ENCODE measurements around the gene SRSF9.
"Not testable (repeated sequence)": the region's sequence is repeated elsewhere in the genome, so short reads cannot be mapped to it uniquely, and the experiment has no call there.

SRSF9 gene

DNA sequence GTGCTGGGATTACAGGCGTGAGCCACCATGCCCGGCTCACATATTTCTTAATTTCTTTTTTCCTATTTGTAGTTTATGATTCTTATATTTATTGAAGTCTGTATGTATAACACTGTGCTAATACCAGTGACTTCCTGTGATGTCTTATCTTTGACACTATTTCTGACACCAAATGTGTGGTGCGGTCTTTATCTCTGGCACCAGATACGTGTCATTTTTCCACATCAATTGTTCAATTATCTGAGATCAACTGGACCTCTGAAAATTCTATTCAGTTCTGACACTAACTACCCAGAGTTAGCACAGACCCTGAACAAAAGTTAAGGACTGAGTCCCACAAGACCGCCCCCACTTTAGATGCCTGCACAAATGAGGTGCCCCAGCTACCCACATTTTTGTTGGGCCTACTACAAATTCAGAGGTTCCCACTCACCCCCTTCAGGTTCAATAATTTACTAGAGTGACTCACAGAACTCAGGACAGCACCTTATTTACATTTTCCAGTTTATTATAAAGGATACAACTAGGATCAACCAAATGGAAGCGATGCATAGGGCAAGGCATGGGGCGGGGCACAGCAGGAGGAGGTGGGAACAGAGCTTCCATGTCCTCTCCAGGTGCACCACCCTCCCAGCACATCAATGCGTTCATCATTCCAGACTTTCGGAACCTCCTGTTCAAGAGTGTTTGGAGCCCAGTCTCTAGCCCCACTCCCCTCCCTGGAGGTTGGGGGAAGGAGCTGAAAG is 11.6 kb upstream of the SRSF9 start:
- DNase-seq = no peak

DNA sequence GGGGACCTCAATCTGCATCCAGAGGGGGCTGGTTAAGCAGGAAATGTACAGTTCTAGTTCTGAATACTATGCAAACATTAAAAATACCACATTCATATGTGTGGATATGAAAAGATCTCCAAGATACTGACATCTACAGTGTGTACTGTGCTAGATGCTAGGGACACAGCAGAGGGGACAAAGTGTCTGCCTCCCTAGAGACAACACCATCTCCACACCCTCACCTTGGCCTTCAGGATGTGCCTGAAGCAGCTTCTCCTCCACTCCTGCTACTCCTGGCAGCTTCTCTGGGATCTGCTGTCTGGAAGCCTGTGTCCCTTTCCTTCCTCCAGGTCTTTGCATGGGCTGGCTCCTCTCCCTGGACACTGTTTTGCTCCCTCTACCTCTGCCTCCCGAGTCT is 10.7 kb upstream of the SRSF9 start:
- no peak for DNase-seq

DNA sequence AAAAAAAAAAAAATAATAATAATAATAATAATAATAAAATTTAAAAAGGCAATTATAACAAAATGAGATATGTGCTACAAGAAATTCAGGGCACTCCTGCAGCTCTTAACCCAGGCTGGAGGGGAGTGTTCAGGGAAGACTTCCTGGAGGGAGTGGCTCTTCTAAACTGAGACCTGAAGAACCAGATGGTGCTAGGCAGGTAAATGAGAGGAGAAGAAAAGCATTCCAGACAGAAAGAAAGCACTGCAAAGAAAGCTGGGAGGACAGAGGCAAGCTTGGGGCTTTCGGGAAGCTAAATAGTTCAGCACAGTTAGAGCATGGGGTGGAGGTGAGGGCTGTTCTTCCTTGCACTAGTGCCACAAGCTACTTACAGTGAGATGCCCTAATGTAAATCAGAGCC is 9.9 kb upstream of the SRSF9 start:
- DNase-seq = no peak

DNA sequence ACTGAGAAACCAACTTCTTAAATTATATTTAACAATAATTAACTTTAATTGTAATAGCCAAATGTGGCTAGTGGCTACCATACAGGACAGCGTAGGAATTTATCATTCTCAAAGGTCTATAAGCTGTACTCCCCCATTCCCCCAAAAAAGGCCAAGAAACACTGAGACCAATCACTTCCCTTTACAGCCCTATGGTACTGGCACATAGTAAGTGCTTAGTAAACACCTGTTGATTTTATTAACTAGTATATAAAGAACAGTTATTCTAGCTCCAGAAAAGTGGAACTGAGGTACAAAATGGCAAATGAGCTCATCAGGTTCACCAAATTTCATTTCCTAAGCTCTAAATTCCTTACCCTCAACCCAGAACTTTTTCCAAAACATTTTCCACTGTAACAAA is 6.1 kb upstream of the SRSF9 start:
- no peak for DNase-seq

DNA sequence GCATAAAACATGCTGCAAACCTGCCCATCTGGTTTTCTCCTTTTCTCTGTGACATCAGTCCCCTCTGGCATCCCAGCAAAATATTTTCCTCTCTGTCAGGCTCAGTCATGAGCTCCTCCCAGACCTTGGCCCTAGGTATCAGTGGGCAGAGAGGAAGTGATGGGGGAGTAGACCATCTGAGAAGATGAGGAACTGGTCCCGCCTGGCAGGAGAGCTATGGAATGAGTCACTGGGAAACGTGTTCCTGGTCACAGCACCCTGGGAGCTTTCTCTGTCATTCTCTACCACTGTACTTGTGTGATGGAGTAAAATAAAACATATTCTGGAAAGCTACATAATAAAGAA is 5.0 kb upstream of the SRSF9 start:
- no peak for DNase-seq

DNA sequence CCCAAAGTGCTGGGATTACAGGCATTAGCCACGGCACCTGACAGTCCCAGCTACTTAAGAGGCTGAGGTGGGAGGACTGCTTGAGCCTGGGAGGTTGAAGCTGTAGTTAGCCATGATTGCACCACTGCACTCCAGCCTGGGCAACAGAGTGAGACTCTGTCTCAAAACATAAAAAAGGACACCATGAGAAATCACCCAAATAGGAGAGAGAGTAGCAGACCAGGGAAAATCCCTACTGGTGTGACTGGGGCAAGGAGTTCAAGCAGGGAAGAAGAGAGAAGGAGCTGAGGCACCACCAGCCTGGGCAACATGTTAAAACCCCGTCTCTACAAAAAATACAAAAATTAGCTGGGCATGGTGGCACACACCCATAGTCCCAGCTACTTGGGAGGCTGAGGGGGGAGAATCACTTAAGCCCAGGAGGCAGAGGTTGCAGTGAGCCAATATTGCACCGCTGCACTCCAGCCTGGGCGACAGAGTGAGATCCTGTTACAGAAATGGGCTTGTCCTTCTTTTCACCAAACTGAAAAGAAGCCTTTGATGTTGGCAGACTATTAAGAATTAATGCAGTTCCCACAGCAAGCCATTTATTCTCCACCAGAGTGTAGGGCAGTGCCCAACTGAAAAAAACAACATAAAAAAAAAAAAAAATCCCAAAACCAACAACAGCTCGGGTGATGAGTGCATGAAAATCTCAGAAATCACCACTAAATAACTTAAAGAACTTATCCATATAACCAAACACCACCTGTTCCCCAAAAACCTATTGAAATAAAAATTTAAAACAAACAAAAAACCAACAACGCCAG is 4.5 kb upstream of the SRSF9 start:
- DNase-seq = no peak

DNA sequence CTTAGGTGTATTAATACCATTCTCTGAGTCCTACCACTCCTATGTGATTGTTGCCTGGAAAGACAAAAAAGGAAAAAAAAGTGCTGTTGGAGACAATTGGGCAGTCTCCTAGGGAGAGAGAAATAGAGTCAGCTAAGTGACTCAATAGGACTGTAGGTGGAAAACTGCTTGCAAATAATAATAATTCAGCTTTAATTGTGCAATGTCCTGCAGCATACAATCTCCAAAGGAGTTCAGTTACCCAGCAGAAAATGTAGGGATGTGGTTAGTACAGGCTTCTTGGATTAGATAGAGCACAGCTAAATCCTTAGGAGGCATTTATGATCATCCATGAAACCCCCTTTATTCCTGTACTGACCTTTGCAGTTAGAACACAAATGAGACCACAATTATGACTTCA is 3.0 kb upstream of the SRSF9 start:
- DNase-seq = no peak

DNA sequence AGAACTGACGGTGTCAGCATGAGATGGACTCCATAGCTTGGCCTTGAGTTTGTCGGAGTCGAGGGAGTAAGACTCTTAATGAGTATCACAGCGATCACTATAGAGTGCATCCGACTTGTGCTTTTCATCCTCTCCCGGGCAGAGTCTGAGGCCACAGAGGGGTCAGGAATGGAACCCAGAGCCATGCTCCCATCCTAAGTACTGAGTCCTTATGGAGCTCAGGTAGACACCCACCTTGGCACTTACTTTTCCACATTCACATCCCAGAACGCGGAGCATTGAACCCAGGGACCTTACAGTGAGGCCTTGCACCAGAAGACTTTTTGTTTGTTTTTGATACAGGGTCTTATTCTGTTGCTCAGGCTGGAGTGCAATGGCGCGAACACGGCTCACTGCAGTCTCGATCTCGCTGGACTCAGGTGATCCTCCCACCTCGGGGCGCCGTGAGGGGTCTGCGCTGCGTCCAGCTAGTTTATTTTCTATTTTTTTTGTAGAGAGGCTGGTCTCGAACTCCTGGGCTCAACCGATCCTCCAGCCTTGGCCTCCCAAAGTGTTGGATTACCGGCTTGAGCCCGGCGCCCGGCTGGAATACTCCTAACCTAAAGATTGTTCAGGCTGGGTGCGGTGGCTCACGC is 719 bp upstream of the SRSF9 start:
- no peak for DNase-seq

DNA sequence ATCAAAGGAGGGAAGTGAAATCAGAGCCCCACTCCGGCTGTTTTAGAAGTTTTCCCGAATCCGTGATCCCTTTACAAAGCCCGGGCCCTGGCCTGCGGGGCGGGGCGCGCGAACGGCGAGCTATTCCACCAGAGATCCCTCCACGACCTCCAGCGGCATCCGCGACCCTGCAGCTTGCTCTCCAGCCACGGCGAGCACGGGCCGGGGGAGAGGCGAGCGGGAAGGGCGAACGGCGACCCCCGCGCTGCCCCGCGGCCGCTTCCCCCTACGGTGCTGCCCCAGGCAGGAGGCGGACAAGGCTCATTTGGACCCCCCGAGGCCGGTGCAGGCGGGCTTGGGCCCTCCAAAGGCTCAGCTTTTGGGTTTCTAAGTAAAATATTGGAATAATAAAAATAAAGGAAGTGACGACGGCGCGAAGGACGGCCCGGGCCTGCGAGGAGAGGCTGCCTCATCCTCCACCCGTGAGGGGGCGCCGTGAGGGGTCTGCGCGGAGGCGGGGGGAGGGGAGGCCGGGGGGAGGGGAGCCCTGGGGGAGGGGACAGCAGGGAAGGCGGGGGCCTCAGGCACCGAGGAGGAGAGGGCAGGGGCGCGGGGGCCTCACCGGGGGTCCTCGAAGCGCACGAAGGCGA is 613 bp downstream of the SRSF9 start:
- no peak for DNase-seq

DNA sequence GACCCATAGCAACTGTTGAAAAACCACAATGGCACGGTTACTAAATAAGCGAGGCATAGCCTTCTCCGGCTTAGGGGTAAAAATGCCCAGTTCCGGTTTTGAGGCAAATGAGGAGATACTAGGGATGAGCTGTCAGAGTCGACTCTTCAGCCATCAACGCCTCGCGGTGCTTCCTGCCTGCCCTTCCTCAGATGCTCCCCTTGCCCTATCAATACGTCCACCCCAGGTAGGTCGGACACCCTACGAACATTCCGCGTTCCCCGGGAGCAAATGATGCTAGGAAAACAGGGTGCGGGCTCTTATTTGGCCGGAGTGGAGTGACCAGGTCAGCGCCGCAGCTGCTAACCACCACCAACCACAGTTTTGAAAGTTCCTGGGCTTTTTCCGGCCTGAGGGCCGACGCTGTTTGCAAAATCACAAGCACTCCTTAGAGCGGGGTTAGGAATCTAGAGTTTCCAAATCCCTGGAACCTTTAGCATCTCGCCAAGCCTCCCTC is 1.2 kb downstream of the SRSF9 start:
- peak; percentile 16 for DNase-seq

DNA sequence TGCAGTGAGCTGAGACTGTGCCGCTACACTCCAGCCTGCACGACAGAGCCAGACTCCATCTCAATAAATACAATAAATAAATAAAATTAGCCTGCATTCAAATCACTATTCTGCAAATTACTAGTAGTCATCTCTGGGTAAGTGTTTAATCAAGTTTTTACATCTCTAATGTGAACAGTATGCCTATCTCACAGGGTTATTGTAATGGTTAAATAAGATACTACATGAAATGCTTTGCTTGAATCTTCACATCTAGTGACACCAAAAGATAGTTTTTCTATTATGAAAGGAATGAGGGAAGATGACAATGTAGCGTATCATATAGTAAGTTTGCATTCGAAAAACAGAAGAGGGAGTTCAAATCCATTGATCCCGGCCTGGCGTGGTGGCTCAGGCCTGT is 2.1 kb downstream of the SRSF9 start:
- no peak for DNase-seq

DNA sequence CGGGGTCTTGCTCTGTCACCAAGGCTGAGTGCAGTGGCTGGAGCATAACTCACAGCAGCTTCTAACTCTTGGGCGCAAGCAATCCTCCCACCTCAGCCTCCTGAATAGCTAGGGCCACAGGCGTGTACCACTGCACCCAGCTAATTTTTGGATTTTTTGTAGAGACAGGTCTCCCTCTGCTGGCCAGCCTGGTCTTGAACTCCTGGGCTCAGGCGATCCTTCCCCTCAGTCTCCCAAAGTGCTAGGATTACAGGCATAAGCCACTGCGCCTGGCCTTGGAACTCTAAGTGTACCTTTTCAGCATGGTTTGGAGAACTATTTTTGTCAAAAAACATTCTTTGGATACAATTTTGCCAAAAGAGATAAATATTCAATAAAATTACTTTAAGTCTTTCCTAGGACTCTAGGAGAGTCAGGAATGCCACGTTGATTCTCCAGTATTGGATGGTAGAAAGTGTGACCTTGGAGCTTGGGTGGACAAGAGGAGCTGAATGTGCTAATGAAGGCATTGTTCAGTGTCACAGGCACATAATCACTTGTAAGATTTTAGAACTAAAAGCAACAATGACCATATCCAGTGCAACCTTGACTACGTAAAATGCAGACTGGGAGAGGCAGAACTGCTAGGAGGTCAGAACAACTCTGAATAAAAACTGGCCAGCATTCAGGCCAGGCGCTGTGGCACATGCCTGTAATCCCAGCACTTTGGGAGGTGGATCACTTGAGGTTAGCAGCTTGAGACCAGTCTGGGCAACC is 2.8 kb downstream of the SRSF9 start:
- DNase-seq = peak; percentile 47

DNA sequence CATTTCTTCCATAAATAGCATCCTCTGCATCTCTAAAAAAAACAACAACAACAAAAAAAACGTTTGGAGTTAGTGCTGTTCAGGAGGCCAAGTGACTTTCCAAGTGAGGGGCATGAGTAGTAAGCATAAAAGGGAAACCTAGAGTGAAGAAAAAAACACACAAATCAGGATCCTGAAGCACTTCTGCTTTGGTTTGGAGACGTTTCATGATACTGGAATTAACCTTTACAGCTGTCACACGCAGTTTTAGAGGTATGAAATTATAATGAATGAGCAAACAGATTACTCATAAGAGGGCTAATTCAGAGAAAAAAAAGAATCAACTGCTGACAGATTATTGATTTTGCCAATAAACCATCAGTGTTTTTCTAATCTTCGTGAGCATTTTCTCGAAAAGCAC is 3.8 kb downstream of the SRSF9 start:
- DNase-seq = no peak

DNA sequence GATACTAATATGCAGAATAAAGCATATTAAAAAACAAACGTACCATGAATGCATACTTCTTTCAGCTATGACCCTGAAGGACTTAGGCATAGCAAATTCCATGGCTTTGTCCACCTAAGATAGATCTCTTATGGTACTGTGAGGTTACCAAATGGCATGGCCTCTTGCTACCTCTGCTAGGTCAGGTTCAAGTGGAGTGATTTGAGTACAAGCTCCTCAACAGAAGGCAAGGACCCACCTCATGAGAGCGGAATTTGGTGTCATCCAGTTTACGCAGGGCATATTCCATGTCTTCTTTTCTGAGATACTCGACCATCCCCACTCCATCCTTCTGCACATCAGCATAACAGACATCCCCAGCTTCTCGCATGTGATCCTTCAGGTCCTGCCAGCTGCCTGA is 5.8 kb downstream of the SRSF9 start:
- DNase-seq = no peak

DNA sequence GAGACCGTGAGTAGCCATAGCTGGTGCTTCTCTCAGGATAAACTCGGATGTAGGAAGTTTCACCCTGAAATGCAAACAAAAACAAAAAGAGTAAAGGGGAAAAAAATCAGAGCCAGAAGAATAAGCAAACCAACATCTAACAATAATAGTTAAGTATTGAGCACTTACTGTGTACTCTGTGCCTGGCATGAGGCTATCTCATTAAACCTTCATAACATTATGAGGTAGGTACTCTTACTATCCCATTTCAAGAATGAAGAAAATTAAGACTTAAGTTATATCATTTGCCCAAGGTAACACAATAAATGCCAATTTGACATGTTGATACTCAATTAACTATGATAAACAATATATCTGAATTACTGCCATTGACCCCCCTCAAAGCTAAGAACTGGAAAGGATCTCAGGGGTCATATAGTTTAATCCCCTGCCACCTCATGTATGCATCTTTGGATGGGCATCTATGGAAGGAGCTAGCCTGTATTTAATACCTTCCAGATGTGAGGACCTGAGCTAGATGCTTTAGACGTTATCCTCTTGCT is 7.4 kb downstream of the SRSF9 start:
- no peak for DNase-seq

DNA sequence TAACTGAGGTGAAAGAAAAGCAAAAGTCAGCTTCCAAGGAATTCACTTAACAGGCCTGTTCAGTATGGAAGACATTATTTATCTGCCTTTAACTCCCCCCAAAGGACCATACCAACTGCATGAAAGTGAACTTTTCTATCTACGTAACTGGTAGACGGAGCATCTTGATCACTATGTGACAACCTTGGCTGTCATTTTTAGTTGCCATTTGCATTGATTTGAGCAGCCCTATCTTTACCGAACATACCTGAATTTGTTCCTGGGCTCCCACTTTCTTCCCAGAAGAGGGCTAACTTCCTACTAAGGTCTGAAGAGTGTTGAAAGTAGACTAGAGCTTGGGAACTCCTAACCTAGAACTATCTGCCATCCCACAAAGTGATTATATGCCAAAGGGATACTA is 9.4 kb downstream of the SRSF9 start:
- no peak for DNase-seq

DNA sequence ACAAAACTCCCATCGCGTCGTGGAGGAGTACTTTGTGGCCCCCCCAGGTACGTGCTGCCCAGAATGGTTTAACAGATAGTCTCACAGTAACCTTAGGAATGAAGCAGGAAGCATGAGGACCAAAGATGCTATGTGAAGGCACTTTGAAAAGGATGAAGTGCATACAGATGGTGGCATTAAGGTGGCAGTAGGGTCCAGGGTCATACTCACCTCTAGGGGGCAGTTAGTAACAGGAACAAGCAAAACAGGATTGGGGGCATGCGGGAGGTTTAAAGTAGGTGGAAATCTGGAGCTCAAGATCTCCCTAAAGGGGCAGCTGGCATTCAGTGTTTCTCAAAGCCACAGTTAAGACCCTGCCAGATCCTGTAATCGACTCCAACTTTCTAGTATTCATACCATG is 12.4 kb downstream of the SRSF9 start:
- DNase-seq = no peak

DNA sequence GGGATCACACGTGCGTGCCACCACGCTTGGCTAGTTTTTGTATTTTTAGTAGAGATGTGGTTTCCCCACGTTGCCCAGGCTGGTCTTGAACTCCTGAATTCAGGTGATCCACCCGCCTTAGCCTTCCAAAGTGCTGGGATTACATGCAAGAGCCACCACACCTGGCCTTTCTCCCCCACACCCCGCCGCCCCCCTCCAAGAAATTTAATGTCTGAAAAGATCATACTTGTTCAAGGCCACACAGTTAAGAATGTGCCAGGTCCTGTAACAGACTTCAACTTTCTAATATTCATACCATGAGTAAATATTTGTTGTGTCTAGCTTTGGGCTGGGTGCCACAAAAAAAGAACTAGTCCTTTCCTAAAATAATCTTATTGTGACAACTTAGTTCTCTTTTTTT is 14.2 kb downstream of the SRSF9 start:
- DNase-seq = no peak

DNA sequence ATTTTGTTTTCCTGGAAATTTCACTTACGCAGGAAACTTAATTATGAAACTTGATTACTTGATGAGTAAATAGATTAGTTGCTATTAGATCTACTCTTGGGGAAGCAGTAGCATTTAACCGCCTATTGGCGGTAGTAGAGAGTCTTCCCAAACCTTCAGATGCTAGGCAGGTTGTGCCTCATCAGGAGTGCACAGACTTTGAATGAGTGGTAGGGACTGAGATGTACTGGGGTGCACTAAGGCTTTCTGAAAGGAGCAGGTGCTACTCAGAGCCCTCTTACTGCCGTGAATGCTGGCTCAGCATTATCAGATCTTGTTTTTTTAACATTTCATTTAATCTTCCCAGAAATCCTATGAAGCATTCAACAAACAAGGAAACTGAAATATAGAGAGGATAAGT is 15.6 kb downstream of the SRSF9 start:
- peak; percentile 17 for DNase-seq

DNA sequence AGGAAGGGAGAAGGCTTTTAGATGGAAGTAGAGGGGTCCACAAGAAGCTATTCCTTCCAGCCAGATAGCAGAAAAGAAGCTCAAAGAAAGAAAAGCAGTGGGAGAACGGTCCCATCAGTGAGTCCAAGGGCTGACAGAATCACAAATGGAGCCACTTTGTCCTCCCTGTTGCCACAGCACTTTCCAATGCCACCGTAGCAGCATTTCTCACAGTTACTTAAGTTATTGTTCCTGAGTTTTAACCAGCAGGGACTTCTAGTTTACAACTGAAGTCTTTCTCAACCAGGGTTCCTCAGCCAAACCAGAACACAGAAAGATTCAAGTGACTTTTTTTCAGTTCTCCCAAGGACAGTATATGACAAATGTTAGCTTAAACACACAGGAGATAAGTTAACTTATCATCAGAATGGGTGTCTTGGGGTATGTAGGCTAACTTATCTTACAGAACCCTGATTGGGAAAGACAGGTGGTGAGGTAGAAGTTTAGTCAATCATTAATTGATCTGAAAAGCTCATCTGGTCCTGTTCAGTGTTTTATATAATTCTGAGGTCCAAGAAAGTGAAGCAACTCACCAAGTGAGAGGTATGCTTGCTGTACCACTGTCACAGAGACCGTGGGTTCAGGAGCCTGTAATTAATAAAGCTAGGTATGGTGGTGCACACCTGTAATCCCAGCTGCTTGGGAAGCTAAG is 16.3 kb downstream of the SRSF9 start:
- DNase-seq = no peak

DNA sequence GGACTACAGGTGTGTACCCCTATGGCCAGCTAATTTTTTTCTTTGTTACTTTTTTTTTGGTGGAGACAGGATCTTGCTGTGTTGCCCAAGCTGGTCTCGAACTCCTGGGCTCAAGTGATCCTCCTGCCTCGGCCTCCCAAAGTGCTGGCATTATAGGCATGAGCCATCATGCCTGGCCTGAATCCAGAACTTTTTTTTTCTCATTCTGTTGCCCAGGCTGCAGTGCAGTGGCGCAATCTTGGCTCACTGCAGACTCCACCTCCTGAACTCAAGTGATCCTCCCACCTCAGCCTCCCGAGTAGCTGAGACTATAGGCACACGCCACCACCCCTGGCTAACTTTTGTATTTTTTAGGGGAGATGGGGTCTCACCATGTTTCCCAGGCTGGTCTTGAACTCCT is 17.0 kb downstream of the SRSF9 start:
- not testable (repeated sequence) for DNase-seq

DNA sequence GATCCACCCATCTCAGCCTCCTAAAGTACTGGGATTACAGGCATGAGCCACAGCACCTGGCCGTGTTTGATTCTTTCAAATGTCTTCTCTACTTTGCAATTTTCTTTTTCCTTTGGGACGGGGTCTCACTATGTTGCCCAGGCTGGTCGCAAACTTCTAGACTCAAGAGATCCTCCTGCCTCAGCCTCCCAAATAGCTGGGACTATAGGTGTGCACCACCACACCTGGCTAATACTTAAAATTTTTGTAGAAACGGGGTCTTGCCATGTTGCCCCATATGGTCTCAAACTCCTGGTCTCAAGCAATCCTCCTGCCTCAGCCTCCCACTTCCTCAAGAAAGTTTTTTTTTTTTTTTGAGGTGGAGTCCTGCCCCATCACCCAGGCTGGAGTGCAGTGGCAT is 21.6 kb downstream of the SRSF9 start:
- no peak for DNase-seq

All from CD4-positive, alpha-beta T cell treated with Interferon gamma for 1 hour (primary cell).